Measurements from ENCODE around the gene SPEM3.

The SPEM3 gene

DNA sequence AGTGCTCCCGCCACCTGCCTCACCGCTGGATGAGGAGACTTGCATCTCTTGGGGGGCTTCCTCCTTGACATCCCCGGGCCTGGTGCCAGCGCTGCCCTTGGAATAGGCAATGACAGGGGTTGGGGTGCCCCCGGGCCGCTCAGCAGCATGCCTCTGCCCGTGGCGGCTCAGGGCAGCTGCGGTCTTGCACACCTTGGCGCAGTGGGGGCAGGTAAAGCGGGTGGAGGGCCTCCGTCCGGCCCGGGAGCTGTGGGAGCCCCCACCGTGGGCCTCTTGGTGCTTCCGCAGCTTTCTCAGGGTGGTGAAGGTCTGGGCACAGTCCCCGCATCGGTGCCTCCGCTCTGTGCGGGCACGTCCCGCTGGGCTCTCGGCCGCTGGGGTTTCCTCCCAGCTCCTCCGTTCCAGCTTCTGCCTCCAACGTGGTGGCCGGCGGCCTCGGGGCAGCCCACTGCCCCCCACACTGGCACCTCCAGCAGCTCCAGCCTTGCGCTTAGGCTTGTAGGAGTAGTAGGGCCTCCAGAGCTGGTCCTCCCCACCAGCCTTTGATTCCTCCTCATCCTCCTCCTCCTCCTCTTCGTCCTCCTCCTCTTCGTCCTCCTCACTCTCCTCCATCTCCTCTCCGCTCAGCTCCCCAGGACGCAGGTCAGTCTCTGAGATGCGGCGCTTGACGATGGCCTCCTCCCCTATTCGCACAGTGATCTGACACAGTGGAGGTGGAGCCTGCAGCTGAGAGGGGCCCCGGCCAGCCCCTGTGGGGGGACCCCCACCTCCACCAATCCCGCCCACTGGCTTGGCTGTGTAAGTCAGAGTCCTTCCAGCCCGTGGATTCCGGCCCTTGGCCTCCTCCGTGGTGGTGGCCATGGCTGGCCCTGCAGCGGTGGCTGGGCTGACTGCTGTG is 34.1 kb downstream of the SPEM3 start:
- H3K4me3 ChIP-seq (ENCODE audit: control insufficient read depth, low read depth, low read length): no peak overlapping the region
- TF ChIP-seq, protein P1, sequence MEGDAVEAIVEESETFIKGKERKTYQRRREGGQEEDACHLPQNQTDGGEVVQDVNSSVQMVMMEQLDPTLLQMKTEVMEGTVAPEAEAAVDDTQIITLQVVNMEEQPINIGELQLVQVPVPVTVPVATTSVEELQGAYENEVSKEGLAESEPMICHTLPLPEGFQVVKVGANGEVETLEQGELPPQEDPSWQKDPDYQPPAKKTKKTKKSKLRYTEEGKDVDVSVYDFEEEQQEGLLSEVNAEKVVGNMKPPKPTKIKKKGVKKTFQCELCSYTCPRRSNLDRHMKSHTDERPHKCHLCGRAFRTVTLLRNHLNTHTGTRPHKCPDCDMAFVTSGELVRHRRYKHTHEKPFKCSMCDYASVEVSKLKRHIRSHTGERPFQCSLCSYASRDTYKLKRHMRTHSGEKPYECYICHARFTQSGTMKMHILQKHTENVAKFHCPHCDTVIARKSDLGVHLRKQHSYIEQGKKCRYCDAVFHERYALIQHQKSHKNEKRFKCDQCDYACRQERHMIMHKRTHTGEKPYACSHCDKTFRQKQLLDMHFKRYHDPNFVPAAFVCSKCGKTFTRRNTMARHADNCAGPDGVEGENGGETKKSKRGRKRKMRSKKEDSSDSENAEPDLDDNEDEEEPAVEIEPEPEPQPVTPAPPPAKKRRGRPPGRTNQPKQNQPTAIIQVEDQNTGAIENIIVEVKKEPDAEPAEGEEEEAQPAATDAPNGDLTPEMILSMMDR (IDR thresholded peaks at IDR 0.05; ENCODE audit: control insufficient read depth, insufficient read depth, low read depth, low read length, missing control alignments): no peak
- DNase-seq (ENCODE audit: low read depth): no peak

DNA sequence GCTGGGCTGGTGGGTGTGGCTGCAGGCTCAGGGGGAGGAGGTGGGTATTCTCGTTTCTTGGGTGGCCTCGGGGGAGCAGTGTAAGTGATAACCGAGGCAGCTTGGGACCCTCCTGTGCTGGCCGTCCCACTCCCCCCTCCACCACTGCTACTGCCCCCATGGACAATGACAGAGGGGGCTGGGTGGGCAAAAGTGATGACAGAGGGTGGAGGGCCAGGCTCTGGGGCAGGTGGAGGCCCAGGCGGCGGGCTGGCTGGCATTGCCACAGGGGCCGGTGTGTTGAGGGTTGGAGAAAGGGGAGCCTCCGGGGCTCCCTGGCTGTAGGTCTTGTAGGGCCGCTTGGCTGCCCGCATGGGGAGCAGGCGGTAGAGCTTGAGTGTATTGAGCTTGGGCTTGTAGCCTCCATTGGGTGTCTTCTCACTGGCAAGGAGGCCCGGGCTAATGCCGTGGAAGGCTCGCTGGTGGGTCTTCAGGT is 34.8 kb downstream of the SPEM3 start:
- no peak for DNase-seq (ENCODE audit: low read depth)
- no peak overlapping the region for H3K4me3 ChIP-seq (ENCODE audit: control insufficient read depth, low read depth, low read length)
- TF ChIP-seq, protein P1 (IDR thresholded peaks at IDR 0.05; ENCODE audit: control insufficient read depth, insufficient read depth, low read depth, low read length, missing control alignments): no peak

DNA sequence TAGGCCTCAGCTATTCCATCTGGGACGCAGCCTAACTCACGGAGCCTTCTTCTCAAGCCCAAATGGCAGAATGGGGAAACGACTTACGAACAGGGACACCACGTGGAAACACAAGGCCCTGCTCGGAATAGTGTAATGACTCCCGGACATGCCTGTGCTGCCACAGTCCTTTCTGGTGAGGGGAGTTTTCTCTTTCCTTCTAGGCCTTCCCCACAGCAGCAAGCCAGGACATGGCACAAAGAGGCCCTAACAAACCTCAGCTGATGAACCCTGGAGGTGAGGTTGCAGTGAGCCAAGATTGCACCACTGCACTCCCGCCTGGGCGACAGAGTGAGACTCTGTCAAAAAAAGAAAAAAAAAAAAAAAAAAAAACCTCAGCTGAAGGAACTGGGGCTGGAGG is 35.4 kb downstream of the SPEM3 start:
- TF ChIP-seq, protein P1 (IDR thresholded peaks at IDR 0.05; ENCODE audit: control insufficient read depth, insufficient read depth, low read depth, low read length, missing control alignments): no peak
- DNase-seq (ENCODE audit: low read depth): no peak
- no peak overlapping the region for H3K4me3 ChIP-seq (ENCODE audit: control insufficient read depth, low read depth, low read length)

DNA sequence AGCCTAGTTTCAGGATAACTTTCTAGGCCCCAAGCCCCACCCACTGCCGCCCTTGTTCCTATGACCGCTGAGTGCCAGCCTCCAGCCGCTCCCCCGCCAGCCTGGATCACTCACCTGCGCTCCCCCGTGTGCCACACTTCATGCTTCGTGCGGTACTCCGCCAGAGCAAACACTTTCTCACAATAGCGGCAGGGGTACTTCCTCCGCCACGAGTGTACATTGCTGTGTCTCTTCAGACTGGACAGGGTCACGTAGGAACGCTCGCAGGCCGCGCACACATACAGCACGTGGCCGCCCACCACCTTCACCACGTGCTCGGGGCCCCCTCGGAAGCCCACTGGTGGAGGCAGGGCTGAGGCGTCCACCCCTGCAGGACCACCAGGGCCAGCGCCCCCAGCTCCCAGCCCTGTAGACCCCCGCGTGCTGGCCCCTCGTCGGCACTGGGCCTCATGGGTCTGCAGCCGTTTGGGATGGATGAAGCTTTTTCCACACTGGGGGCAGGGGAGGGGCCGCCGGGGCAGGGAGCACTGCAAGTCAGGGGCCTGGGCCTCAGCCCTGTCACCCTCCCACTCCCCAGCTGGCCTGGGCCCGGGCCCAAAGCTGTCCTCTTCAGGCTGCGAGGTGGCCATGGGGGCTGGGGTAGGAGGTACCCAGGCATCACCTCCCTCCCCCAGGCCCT is 37.1 kb downstream of the SPEM3 start:
- H3K4me3 ChIP-seq (ENCODE audit: control insufficient read depth, low read depth, low read length): no peak overlapping the region
- TF ChIP-seq, protein P1 (IDR thresholded peaks at IDR 0.05; ENCODE audit: control insufficient read depth, insufficient read depth, low read depth, low read length, missing control alignments): no peak
- DNase-seq (ENCODE audit: low read depth): no peak

DNA sequence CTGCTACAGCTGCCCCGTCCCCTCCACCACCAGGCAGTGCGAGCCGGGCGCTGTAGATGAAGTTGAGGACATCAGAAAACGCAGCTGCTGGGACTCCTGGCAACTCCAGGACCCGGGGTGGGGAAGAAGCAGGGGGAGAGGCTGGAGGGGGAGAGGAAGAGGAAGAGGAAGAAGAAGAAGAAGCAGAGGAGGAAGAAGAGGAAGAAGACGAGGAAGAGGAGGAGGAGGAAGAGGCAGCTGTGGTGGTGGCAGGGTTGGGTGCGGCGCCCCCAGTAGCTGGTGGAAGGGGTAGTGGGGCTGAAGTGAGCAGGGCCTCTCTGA is 37.6 kb downstream of the SPEM3 start:
- TF ChIP-seq, protein P1 (IDR thresholded peaks at IDR 0.05; ENCODE audit: control insufficient read depth, insufficient read depth, low read depth, low read length, missing control alignments): no peak
- no peak for DNase-seq (ENCODE audit: low read depth)
- H3K4me3 ChIP-seq (ENCODE audit: control insufficient read depth, low read depth, low read length): no peak overlapping the region

DNA sequence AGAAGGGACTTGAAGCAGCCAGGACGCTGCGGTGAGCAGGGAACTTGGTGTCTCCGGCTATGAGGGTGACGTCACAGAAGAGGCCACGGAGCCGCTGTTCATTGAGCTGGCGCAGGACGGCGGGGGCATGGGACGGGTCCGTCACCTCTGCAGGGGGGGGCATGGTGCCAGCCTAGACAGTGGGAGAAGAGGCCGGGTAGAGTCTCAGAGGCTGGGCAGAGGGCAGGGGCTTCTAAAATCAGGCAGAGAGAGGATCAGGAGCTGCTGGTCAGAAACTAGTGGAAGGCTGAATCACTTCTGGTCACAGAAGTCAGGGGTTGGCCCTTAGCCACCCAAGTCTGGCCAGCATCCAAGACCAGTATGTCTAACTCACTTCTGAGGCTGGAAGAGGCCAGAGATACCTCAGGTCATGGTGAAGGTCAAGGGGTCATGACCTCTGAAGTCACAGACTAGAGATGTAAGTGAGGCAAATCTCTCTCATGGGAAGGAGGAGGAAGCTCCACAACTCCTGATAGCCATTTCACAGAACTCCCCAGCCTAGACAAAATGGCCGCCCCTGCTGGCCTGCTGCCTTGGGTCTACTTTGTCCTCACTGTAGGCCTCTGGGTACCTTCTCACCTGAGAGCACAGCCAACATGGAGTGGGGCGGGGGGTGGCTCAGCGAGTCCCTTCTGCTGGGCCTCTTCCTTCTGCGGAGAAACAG is 38.1 kb downstream of the SPEM3 start:
- TF ChIP-seq, protein P1 (IDR thresholded peaks at IDR 0.05; ENCODE audit: control insufficient read depth, insufficient read depth, low read depth, low read length, missing control alignments): no peak
- DNase-seq (ENCODE audit: low read depth): no peak
- H3K4me3 ChIP-seq (ENCODE audit: control insufficient read depth, low read depth, low read length): no peak overlapping the region

Data from AG09309 (cell line).